SJCRH30 (cell line): ENCODE results near the gene GPR85. TPM values are rescaled to one million over a fixed set of nuclear protein-coding genes. Genes with fewer than 3 reads are reported as not detected.
"Not testable (repeated sequence)": the region's sequence is repeated elsewhere in the genome, so short reads cannot be mapped to it uniquely, and the experiment has no call there.

Experiments used
- DNase-seq, 2 experiments: peaks; one replicate each; pipeline ENCODE4 v3.0.0-alpha.2; 2015 to 2020
- H3K27ac ChIP-seq: fragments of 250-450 bp; sonication (Bioruptor Pico); 2 replicates; pipeline ENCODE4 v1.5.1; 2020; ENCODE audit warnings: mild to moderate bottlenecking, moderate library complexity
- H3K27me3 ChIP-seq: fragments of 250-450 bp; sonication (Bioruptor Pico); 2 replicates; pipeline ENCODE4 v1.5.1; 2020; ENCODE audit warnings: mild to moderate bottlenecking, moderate library complexity
- H3K36me3 ChIP-seq: fragments of 250-450 bp; sonication (Bioruptor Pico); 2 replicates; pipeline ENCODE4 v1.5.1; 2020; ENCODE audit warnings: mild to moderate bottlenecking, moderate library complexity
- H3K4me1 ChIP-seq: fragments of 250-450 bp; sonication (Bioruptor Pico); 2 replicates; pipeline ENCODE4 v1.5.1; 2020; ENCODE audit warnings: mild to moderate bottlenecking, moderate library complexity
- H3K4me3 ChIP-seq: fragments of 250-450 bp; sonication (Bioruptor Pico); 2 replicates; pipeline ENCODE4 v1.5.1; 2020; ENCODE audit warnings: mild to moderate bottlenecking, moderate library complexity
- H3K9me3 ChIP-seq: fragments of 250-450 bp; sonication (Bioruptor Pico); replicated peaks from 2 replicates; pipeline ENCODE4 v1.5.1; 2020; ENCODE audit warnings: mild to moderate bottlenecking, moderate library complexity
- total RNA-seq: library from RNA; depleted of rRNA; stranded (reverse); fragments of >200 nt; shearing (Covaris generic); gene quantifications from 2 replicates; pipeline ENCODE4 v1.2.3, GENCODE V29; 2014; rRNA removed

GPR85 gene, protein sequence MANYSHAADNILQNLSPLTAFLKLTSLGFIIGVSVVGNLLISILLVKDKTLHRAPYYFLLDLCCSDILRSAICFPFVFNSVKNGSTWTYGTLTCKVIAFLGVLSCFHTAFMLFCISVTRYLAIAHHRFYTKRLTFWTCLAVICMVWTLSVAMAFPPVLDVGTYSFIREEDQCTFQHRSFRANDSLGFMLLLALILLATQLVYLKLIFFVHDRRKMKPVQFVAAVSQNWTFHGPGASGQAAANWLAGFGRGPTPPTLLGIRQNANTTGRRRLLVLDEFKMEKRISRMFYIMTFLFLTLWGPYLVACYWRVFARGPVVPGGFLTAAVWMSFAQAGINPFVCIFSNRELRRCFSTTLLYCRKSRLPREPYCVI
- total RNA-seq, result 13.2 and 15.0 TPM in 2 replicates

DNA sequence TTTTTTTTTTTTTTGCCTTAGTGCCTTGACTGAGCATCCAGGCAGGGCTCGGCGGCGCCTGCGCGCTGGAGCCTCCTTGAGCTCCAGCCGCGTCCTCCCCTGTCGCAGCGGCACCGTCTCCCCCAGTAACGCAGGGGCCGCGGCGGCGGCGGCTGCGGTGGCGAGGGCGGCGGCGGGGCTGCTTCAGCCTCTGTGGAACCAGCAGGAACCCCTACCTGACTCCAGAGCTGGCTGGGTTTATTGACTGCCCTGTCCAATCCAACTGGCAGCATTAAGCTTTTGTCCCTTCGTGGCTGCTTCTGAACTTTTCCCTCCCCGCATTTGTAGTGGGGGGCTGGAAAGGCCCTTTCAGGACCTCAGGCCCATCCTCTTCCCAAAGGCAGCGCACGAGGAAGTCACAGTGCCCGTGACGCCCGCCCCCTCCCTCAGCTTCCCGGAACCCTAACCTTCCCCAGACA is at the start of gene GPR85:
TSS of gene GPR85 (minus strand) at position 397 of the 458 bp plus-strand sequence. CDS start 2,106 bp downstream, outside the sequence.
- H3K36me3 ChIP-seq, result no peaks in the 10 kb centered on the region
- peak within 1 kb of the TSS; percentile 85 for H3K27ac ChIP-seq
- H3K4me1 ChIP-seq, result peaks cover 28% of the 10 kb centered on the region
- H3K4me3 ChIP-seq, result peak within 1 kb of the TSS; percentile 57
- H3K27me3 ChIP-seq, result no peaks in the 10 kb centered on the region
- DNase-seq, result peak; percentile 67 to 77
- H3K9me3 ChIP-seq, result no peaks in the 10 kb centered on the region

DNA sequence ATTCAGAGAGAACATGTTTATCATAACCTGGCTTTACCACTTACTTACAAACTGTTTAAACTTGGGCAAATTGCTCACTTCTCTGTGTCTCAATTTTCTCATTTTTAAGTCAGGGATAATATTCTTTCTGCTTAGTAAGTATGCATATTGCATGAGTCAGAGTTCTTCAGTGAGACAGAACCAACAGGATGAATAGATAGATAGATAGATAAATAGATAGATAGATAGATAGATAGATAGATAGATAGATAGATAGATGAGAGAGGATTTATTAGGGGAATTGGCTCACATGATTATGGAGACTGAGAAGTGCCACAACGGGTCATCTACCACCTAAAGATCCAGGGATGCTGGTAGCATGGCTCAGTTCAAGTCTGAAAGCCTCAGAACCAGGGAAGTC is 47.4 kb upstream of the GPR85 start:
- Histone ChIP-seq H3K4me3 (no peak overlapping the region), H3K4me1 (no peaks in the 10 kb centered on the region), H3K36me3 (no peaks in the 10 kb centered on the region), H3K27me3 (no peaks in the 10 kb centered on the region), H3K27ac (no peak overlapping the region), H3K9me3 (no peaks in the 10 kb centered on the region)
- no peak for DNase-seq

DNA sequence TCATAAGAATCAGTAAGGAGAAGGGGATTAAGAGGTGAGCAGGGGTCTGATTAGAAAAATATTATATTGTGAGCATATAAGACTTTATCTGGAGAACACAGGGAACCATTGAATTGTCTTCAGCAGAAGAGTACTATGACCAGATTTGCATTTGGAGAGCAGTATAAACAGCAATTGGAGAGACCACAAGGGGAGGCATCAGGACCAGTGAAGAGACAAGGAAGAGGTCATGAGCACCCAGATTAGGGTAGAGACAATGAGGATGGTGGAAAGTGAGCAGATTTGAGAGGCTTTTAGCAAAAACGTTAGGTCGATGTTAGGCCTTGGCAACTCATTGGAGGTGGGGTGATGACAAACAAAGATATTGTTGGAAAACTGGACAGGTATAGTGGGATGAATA is 44.7 kb upstream of the GPR85 start:
- H3K4me3 ChIP-seq, result no peak overlapping the region
- H3K27me3 ChIP-seq, result no peaks in the 10 kb centered on the region
- H3K4me1 ChIP-seq, result no peaks in the 10 kb centered on the region
- H3K36me3 ChIP-seq, result no peaks in the 10 kb centered on the region
- no peak for DNase-seq
- H3K27ac ChIP-seq, result no peak overlapping the region
- no peaks in the 10 kb centered on the region for H3K9me3 ChIP-seq

DNA sequence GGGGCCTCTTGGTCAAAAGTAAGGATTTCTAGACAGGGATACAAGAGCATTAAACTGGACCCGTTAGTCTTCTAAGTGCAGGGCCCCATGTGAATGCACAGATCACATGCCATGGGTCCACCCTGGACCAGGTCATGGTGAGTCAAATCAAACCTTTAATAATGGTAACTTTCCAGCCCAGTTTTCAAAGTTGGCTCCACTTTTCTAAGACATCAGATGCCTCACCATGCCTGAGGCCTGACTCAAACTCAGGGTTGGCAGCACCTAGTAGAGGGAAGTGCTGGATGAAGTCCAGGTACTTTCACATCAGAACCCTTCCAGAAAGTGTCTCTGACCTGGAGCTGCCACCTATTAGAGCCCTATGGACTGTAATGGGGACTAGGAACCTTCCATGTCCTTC is 41.4 kb upstream of the GPR85 start:
- Histone ChIP-seq H3K9me3 (no peaks in the 10 kb centered on the region), H3K27ac (no peak overlapping the region), H3K4me3 (no peak overlapping the region), H3K4me1 (no peaks in the 10 kb centered on the region), H3K27me3 (no peaks in the 10 kb centered on the region), H3K36me3 (no peaks in the 10 kb centered on the region)
- no peak for DNase-seq

DNA sequence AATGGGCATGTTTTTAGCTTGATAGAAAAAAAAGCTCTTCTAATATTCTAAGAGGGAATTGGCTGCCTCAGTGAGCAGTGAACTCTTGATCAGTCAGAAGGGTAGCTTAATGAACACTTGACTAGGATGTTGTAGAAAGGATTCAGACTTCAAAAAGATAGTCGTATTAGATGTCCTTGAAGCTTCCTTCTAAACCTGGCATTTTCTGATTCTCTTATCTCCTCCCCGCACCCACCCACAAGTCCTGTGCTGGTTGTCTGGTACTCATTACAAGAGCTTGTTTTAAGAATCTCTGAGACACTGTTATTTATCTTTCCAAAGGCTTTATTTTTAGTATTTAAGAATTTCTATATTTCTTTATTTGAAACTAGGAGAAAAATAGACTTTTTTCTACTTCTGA is 39.1 kb upstream of the GPR85 start:
- Histone ChIP-seq H3K9me3 (no peaks in the 10 kb centered on the region), H3K36me3 (no peaks in the 10 kb centered on the region), H3K4me1 (no peaks in the 10 kb centered on the region), H3K4me3 (no peak overlapping the region), H3K27ac (no peak overlapping the region), H3K27me3 (no peaks in the 10 kb centered on the region)
- no peak for DNase-seq

DNA sequence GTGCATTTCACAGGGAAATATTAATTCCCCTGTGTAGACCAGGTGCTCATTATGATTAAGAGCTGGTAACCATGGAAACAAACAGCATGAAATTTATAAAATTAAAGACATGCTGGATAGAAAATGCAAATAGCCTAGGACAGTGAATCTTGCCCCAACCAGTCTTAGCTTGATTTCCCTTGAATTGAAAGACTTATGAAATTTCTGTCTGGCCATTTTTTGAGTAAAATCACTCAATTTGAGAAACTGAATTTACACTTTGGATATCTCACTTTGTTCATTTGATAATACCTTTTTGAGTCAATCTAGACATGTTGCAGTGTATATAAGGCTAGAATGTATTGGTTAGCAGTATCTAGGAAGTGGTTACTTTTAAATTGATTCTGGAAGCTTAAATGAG is 36.1 kb upstream of the GPR85 start:
- Histone ChIP-seq H3K9me3 (no peaks in the 10 kb centered on the region), H3K36me3 (no peaks in the 10 kb centered on the region), H3K4me3 (no peak overlapping the region), H3K27ac (no peak overlapping the region), H3K4me1 (no peaks in the 10 kb centered on the region), H3K27me3 (no peaks in the 10 kb centered on the region)
- no peak for DNase-seq

DNA sequence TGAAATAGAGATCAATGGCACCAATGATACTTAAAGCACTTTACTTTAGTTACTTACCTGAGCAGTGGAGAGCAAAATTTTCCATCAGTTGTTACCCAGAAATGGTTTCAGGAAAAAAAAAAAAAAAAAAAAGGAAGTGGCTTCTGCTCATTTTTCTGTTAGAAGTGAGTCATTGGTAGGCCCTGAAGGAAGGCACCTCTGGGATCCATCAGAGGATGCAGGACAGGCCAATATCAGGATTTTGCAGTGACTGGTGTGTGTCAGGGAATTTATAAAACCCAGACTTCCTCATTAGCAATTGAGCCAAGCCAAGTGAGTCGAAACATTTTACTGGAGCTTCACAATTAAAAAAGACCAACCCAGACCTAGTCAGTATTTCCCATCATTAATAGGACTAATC is 34.0 kb upstream of the GPR85 start:
- Histone ChIP-seq H3K27me3 (no peaks in the 10 kb centered on the region), H3K4me1 (peaks cover 4% of the 10 kb centered on the region), H3K27ac (no peak overlapping the region), H3K36me3 (peaks cover 12% of the 10 kb centered on the region), H3K4me3 (no peak overlapping the region), H3K9me3 (no peaks in the 10 kb centered on the region)
- DNase-seq, result no peak

DNA sequence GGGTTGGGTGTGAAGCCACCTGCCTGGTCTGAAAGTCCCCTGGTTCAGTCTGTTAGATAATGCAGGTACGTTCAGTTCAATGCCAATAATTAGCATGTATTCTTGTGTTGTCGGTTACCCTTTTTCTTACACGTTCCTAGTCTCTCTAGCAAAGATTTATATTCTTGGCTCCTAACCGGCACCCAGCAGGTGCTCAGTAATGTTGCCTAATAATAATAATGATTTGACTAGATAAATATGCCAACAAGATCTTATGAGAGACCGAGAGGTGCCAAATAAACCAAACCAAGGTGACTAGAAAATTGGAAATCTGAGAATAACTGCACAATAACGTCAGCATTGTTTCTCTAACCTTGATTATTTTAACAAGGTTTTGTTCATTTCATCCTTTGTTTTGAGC is 32.8 kb upstream of the GPR85 start:
- no peaks in the 10 kb centered on the region for H3K9me3 ChIP-seq
- H3K4me3 ChIP-seq, result no peak overlapping the region
- peaks cover 23% of the 10 kb centered on the region for H3K36me3 ChIP-seq
- DNase-seq, result no peak
- no peaks in the 10 kb centered on the region for H3K27me3 ChIP-seq
- peaks cover 4% of the 10 kb centered on the region for H3K4me1 ChIP-seq
- no peak overlapping the region for H3K27ac ChIP-seq

DNA sequence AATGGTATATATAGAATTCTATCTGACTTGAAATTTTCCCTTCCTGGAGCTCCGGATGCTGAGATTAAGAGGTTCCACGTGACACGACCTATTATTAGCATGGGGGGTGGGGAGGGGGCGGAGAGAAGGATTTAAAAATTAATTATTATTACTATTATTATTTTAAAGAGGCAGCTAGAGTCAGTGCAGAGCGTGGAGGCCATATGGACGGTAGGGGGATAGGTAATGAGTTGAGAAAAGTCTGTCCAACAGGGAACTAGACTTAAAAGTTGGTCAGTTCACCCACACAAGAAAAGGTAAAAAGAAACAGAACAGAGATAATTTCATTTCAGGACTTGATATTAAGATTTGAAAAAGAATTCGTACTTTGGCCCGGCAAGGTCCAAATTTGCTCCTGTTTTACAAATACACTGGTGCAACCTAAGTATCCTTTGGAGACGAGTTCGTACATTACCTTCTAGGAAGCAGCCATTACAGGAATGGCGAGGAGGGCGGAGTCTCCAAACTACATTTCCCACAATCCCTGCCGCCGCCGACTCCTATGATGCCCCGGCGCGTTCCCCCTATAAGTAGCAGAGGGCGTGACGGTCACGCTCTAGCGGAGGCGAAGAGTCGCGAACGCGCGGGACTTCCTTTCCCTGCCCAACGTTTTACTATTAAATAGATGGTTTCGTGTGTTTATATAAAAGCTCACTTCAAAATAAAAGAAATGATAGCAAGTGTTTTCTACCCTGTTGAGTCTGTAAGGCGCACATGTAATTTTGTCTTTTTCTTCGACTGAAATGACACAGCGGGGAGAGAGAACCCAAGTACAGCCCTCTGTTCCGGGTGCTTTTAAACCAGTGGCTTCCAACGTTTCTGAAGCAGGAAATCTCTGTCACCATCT is 31.7 kb upstream of the GPR85 start, which contains the start of gene SMIM30:
TSS of gene SMIM30 (minus strand) at position 481 of the 886 bp plus-strand sequence. CDS start 976 bp downstream, outside the sequence.
- peaks cover 23% of the 10 kb centered on the region for H3K36me3 ChIP-seq
- no peaks in the 10 kb centered on the region for H3K27me3 ChIP-seq
- H3K9me3 ChIP-seq, result no peaks in the 10 kb centered on the region
- H3K4me1 ChIP-seq, result peaks cover 4% of the 10 kb centered on the region
- DNase-seq, result peak; percentile 97 to 98
- peak within 1 kb of the TSS; percentile 83 for H3K4me3 ChIP-seq
- peak within 1 kb of the TSS; percentile 98 for H3K27ac ChIP-seq

DNA sequence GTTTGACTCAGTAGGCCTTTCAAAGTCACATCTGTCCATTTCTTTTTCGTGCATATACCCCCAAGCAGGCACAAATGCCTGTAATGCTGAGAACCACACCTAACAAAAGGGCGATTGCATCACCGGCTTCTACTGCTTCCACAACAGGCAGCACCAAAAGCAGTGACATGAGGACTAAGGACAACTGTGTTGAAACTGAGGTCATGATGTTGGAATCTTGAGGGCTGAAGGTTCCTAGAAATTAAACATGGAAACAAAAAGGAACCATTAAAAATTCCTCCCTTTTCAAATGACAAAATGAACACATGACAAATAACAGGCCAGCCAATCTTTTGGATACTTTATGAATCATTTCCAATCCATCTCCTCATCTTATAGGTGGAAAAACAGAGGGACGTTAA is 30.7 kb upstream of the GPR85 start:
- not testable (repeated sequence) for H3K9me3 ChIP-seq, H3K4me1 ChIP-seq, H3K27me3 ChIP-seq
- H3K27ac ChIP-seq, result peak overlapping the region; percentile 98
- peaks cover 30% of the 10 kb centered on the region for H3K36me3 ChIP-seq
- peak overlapping the region; percentile 83 for H3K4me3 ChIP-seq
- peak; percentile 79 to 83 for DNase-seq

DNA sequence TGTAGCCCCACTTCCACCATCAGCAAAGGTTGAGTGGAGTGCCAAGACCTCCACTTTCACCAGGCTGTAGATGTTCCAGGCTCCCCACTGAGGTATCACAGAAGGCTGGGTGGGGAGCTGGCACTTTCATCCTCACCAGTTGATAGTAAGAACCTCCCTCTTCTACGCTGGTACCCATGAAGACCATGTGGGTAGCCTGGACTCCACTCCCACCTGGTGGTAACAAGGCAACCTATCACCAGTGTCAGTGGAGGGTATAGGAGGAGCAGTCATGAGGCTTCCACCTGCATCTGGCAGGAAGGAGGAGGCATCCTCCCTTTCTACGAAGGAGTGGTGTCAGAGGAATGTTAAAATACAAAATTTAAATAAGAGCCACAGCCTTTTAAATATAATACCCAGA is 27.3 kb upstream of the GPR85 start:
- Histone ChIP-seq H3K4me1 (peaks cover 4% of the 10 kb centered on the region), H3K4me3 (no peak overlapping the region), H3K36me3 (peaks cover 30% of the 10 kb centered on the region), H3K9me3 (no peaks in the 10 kb centered on the region), H3K27ac (no peak overlapping the region), H3K27me3 (no peaks in the 10 kb centered on the region)
- DNase-seq, result peak; percentile 19 to 42

DNA sequence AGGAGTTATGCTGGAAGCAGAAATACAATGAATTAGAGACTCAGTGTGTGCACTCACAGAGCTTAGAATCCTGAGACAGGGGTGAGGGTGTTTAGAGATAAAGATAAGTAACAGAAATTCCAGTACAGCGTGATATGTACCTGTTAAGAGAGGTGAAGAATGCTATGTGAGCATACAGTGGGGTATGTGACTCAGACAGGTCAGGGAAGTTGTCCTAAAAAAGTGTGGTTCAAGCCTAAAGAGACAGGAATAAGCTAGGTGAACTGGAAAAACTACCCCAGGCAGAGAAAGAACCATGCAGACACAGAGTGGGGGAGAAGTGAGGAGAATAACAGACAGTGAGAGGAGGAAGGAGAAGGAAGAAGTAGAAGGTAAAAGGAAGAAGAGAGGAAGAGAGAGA is 23.1 kb upstream of the GPR85 start:
- H3K27me3 ChIP-seq, result no peaks in the 10 kb centered on the region
- no peaks in the 10 kb centered on the region; the same call in 1 of the 2 replicates for H3K4me1 ChIP-seq
- H3K27ac ChIP-seq, result no peak overlapping the region
- H3K9me3 ChIP-seq, result peaks cover 3% of the 10 kb centered on the region; the same call in 1 of the 2 replicates
- DNase-seq, result no peak
- no peak overlapping the region for H3K4me3 ChIP-seq
- peaks cover 9% of the 10 kb centered on the region; the same call in 1 of the 2 replicates for H3K36me3 ChIP-seq

DNA sequence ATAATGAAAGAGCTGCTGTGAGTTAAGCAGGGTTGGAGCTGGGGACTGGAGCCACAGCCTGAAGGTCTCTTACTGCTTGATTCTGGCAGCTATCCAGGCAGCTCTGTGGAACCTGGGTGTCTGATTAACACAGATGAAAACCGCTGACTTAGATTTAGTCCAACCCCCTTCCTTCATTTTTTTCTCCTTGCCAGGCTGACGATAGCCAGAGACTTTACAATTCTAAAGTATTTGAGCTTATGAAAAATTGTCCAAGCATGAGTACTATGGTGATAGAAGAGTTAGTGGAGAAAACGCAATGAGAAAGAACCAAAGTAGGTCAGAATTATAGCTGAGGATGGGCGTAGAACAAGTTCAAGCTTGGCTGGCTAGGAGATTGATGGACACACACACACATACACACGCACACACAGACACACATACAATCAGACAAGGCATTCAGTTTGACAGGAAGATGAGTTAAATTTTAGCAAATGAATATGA is 13.5 kb upstream of the GPR85 start:
- Histone ChIP-seq H3K36me3 (no peaks in the 10 kb centered on the region), H3K27me3 (no peaks in the 10 kb centered on the region), H3K4me1 (peaks cover 13% of the 10 kb centered on the region), H3K27ac (peak overlapping the region; percentile 95), H3K4me3 (peak overlapping the region; percentile 50), H3K9me3 (no peaks in the 10 kb centered on the region)
- DNase-seq, result peak; percentile 93 to 98

DNA sequence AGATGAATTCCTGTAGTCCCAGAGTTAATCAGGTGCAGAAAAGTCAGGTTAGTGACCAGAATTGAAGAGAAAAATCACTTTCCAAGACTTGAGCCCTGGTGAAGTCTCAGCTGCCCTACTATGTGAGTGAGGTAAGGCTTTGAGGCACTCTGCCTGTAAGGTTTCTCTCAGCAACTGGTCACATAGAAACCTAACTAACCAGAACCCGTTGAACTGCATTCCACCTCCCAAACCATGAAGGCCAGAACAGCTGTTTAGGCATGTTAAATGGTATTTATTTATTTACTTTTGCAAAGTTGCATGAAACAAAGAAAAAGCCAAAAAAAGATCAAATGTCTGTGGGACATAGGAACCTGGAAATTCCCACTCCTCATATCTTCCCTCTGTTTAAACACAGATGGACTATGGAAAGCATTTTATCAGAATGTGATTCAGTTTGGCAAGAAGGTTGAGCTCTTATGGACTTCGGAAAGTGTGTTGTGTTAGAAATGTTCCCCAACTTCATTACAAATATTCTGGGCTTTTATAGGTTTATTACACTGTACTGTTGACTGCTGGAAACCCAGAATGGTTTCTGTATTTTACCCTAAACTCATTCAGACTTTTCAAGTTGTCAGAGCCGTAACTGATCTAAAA is 12.8 kb upstream of the GPR85 start:
- DNase-seq, result peak; percentile 79 to 89
- Histone ChIP-seq H3K4me1 (peaks cover 13% of the 10 kb centered on the region), H3K9me3 (no peaks in the 10 kb centered on the region)

More for the DNA sequence above, 12.8 kb upstream of the GPR85 start:
- H3K27ac ChIP-seq, result peak overlapping the region; percentile 95
- peak overlapping the region; percentile 50 for H3K4me3 ChIP-seq
- H3K27me3 ChIP-seq, result no peaks in the 10 kb centered on the region
- H3K36me3 ChIP-seq, result no peaks in the 10 kb centered on the region
